A673 (cell line): ENCODE results near the gene UTP15. TPM values are rescaled to one million over a fixed set of nuclear protein-coding genes. Genes with fewer than 3 reads are reported as not detected.

ENCODE experiments used
- BruUV-seq: library from RNA; stranded (reverse); fragments of 400-500 nt; replicated peaks from 2 replicates; lab custom pipeline; 2021; lab: Mats Ljungman, UMichigan
- CTCF ChIA-PET: fragments of 300-600 bp; sonication (Branson Sonifier 250); formaldehyde crosslinking; loops from one replicate; lab custom pipeline; 2022; ENCODE audit warnings: antibody characterized with exemption; lab: Charles Lee
- POLR2A ChIA-PET: fragments of 300-600 bp; sonication (Branson Sonifier 250); formaldehyde crosslinking; loops from one replicate; lab custom pipeline; 2022; ENCODE audit warnings: antibody characterized with exemption; ENCODE audit not compliant: low non-redundant PET; lab: Charles Lee
- DNase-seq: peaks from one replicate; pipeline ENCODE4 v3.0.0-alpha.2; 2015; ENCODE audit warnings: low spot score
- H3K27ac ChIP-seq: fragments of 200-600 bp; sonication (generic); 2 replicates; pipeline ENCODE4 v1.5.1; 2016; ENCODE audit warnings: mixed run types, low read depth, mild to moderate bottlenecking, mixed read lengths, antibody characterized with exemption, low read length; ENCODE audit not compliant: poor library complexity, severe bottlenecking
- H3K27me3 ChIP-seq: fragments of 200-600 bp; sonication (generic); replicated peaks from 2 replicates; pipeline ENCODE4 v1.6.1; 2017; ENCODE audit warnings: mixed run types, low read depth, mild to moderate bottlenecking, mixed read lengths, antibody characterized with exemption, low read length; ENCODE audit not compliant: insufficient read depth, poor library complexity
- H3K36me3 ChIP-seq: fragments of 200-600 bp; sonication (generic); 2 replicates; pipeline ENCODE4 v1.6.1; 2016; ENCODE audit warnings: mixed run types, mild to moderate bottlenecking, mixed read lengths, antibody characterized with exemption, low read length; ENCODE audit not compliant: insufficient read depth, poor library complexity, severe bottlenecking
- H3K4me1 ChIP-seq: fragments of 200-600 bp; sonication (generic); 2 replicates; pipeline ENCODE4 v1.6.1; 2017; ENCODE audit warnings: mixed run types, mild to moderate bottlenecking, mixed read lengths, antibody characterized with exemption, low read length; ENCODE audit not compliant: insufficient read depth, poor library complexity, severe bottlenecking
- H3K4me3 ChIP-seq: fragments of 200-600 bp; sonication (generic); 2 replicates; pipeline ENCODE4 v1.5.1; 2016; ENCODE audit warnings: low read depth, mixed run types, mild to moderate bottlenecking, mixed read lengths, low read length; ENCODE audit not compliant: poor library complexity, severe bottlenecking
- H3K9me3 ChIP-seq: fragments of 200-600 bp; sonication (generic); 2 replicates; pipeline ENCODE4 v1.6.1; 2016; ENCODE audit warnings: mixed run types, low read depth, mild to moderate bottlenecking, mixed read lengths, antibody characterized with exemption, low read length; ENCODE audit not compliant: poor library complexity, severe bottlenecking
- CTCF ChIP-seq: fragments of 300-800, 200-600 bp; sonication (generic); conservative IDR thresholded peaks from 2 replicates; pipeline ENCODE4 v1.5.1; 2017; ENCODE audit warnings: low read depth, mild to moderate bottlenecking, antibody characterized with exemption, low read length, moderate library complexity, mixed read lengths
- EZH2 ChIP-seq: fragments of 200-600 bp; sonication (generic); IDR thresholded peaks from 2 replicates; pipeline ENCODE4 v1.6.1; 2017; ENCODE audit warnings: borderline replicate concordance, low read depth, mild to moderate bottlenecking, mixed read lengths, antibody characterized with exemption, low read length; ENCODE audit not compliant: poor library complexity, severe bottlenecking
- intact Hi-C: fragments of 100-400 bp; cut with micrococcal nuclease; formaldehyde crosslinking; loops from one replicate; pipeline ENCODE4 v1.10.0; 2022; ENCODE audit not compliant: unreplicated experiment
- total RNA-seq: library from RNA; stranded (reverse); gene quantifications from 2 replicates; pipeline ENCODE4 v1.2.3, GENCODE V29; 2021

The UTP15 gene
- total RNA-seq, 1 experiment from 2014 or later, result 35.4 TPM

GRCh38 chr5:73596705-73597328 lies 31.3 kb downstream of the UTP15 start:
- Histone ChIP-seq H3K9me3 (no peaks in the 10 kb centered on the region), H3K4me3 (no peak overlapping the region), H3K36me3 (no peaks in the 10 kb centered on the region), H3K27me3 (no peaks in the 10 kb centered on the region), H3K27ac (no peak overlapping the region), H3K4me1 (no peaks in the 10 kb centered on the region)
- intact Hi-C loops, result no loop called here
- POLR2A ChIA-PET, result no interaction called here
- DNase-seq, result peak; percentile 54
- TF ChIP-seq EZH2 (no peak), CTCF (peak; percentile 75)
- CTCF ChIA-PET, result interaction anchor here (1.6 kb wide), 1 partner anchor 97 kb away, joined by 4 read pairs; no protein-coding TSS in a partner anchor
- BruUV-seq, result no TSS peak

- POLR2A ChIA-PET, result no interaction called here
- Histone ChIP-seq H3K9me3 (no peaks in the 10 kb centered on the region), H3K4me3 (no peak overlapping the region), H3K36me3 (no peaks in the 10 kb centered on the region), H3K27me3 (no peaks in the 10 kb centered on the region), H3K4me1 (no peaks in the 10 kb centered on the region), H3K27ac (no peak overlapping the region)
- TF ChIP-seq EZH2 (no peak), CTCF (no peak)
- CTCF ChIA-PET, result interaction anchor here (0.7 kb wide), 1 partner anchor 11 kb away, joined by 9 read pairs; no protein-coding TSS in a partner anchor
- intact Hi-C loops, result no loop called here
- no peak for DNase-seq
- no TSS peak for BruUV-seq
Measured at GRCh38 chr5:73599380-73599779, 33.8 kb downstream of the UTP15 start.

GRCh38 chr5:73603998-73604397 lies 38.5 kb downstream of the UTP15 start:
- POLR2A ChIA-PET, result interaction anchor here (0.7 kb wide), 1 partner anchor 185 kb away, joined by 3 read pairs; no protein-coding TSS in a partner anchor
- CTCF ChIA-PET, result no interaction called here
- intact Hi-C loops, result no loop called here
- no peak for TF ChIP-seq CTCF
- TF ChIP-seq EZH2, result no peak
- no TSS peak for BruUV-seq
- Histone ChIP-seq H3K36me3 (no peaks in the 10 kb centered on the region), H3K4me1 (no peaks in the 10 kb centered on the region), H3K9me3 (no peaks in the 10 kb centered on the region), H3K4me3 (no peak overlapping the region), H3K27me3 (no peaks in the 10 kb centered on the region), H3K27ac (no peak overlapping the region)
- DNase-seq, result no peak
